Mesothelial cell of epicardium (in vitro differentiated cells): Measurements from ENCODE around the gene MBOAT1. TPM values are rescaled to one million over a fixed set of nuclear protein-coding genes. Genes with fewer than 3 reads are reported as not detected.

Source experiments
- DNase-seq, 2 experiments: peaks; one replicate each; pipeline ENCODE4 v3.0.0; 2021; ENCODE audit warnings: low spot score in 2 of 2; ENCODE audit not compliant: unreplicated experiment in 2 of 2
- H3K27ac Mint-ChIP-seq: 2 replicates; pipeline ENCODE4 v1.8.0; 2021; ENCODE audit warnings: mixed read lengths
- H3K27me3 Mint-ChIP-seq: 2 replicates; pipeline ENCODE4 v1.8.0; 2021; ENCODE audit warnings: low read depth, mixed read lengths
- H3K36me3 Mint-ChIP-seq: 2 replicates; pipeline ENCODE4 v1.8.0; 2021; ENCODE audit warnings: mixed read lengths
- H3K4me1 Mint-ChIP-seq: 2 replicates; pipeline ENCODE4 v1.8.0; 2021; ENCODE audit warnings: mixed read lengths
- H3K4me3 Mint-ChIP-seq: 2 replicates; pipeline ENCODE4 v1.8.0; 2021; ENCODE audit warnings: mild to moderate bottlenecking, moderate library complexity, mixed read lengths
- H3K9me3 Mint-ChIP-seq: 2 replicates; pipeline ENCODE4 v1.8.0; 2021; ENCODE audit warnings: mixed read lengths
- CTCF ChIP-seq: fragments of 200-600 bp; sonication (generic); IDR thresholded peaks from one replicate; pipeline ENCODE4 v1.5.0; 2021; ENCODE audit warnings: antibody characterized with exemption; ENCODE audit not compliant: unreplicated experiment
- total RNA-seq: library from RNA; stranded (reverse); gene quantifications from 3 replicates; pipeline ENCODE4 v1.2.1, GENCODE V29; 2021

The MBOAT1 gene
- total RNA-seq, 1 donor from 2014 or later: 23.5 TPM

- no peak overlapping the region for H3K27ac Mint-ChIP-seq
- no peak overlapping the region for H3K4me3 Mint-ChIP-seq
- no peak for TF ChIP-seq CTCF
- DNase-seq: no peak
- peaks cover 4% of the 10 kb centered on the region for H3K4me1 Mint-ChIP-seq
- no peaks in the 10 kb centered on the region for H3K36me3 Mint-ChIP-seq
- H3K9me3 Mint-ChIP-seq: no peaks in the 10 kb centered on the region
- no peaks in the 10 kb centered on the region for H3K27me3 Mint-ChIP-seq
Observed at GRCh38 chr6:20232188-20232587, 19.9 kb upstream of the MBOAT1 start.

GRCh38 chr6:20230401-20231119 is 18.3 kb upstream of the MBOAT1 start:
- H3K4me3 Mint-ChIP-seq: no peak overlapping the region
- no peak for TF ChIP-seq CTCF

GRCh38 chr6:20229881-20230280 is 17.6 kb upstream of the MBOAT1 start:
- H3K4me3 Mint-ChIP-seq: no peak overlapping the region
- no peaks in the 10 kb centered on the region for H3K4me1 Mint-ChIP-seq
- H3K9me3 Mint-ChIP-seq: no peaks in the 10 kb centered on the region
- TF ChIP-seq CTCF: no peak
- no peaks in the 10 kb centered on the region for H3K27me3 Mint-ChIP-seq
- H3K27ac Mint-ChIP-seq: no peak overlapping the region
- no peak for DNase-seq
- no peaks in the 10 kb centered on the region for H3K36me3 Mint-ChIP-seq

More at GRCh38 chr6:20230401-20231119, 18.3 kb upstream of the MBOAT1 start:
- Mint-ChIP-seq H3K36me3 (no peaks in the 10 kb centered on the region), H3K27ac (no peak overlapping the region), H3K4me1 (no peaks in the 10 kb centered on the region), H3K27me3 (no peaks in the 10 kb centered on the region), H3K9me3 (no peaks in the 10 kb centered on the region)
- no peak for DNase-seq

- Mint-ChIP-seq H3K4me3 (no peak overlapping the region), H3K27ac (no peak overlapping the region), H3K9me3 (no peaks in the 10 kb centered on the region), H3K27me3 (no peaks in the 10 kb centered on the region), H3K4me1 (no peaks in the 10 kb centered on the region), H3K36me3 (no peaks in the 10 kb centered on the region)
- no peak for TF ChIP-seq CTCF
- DNase-seq: no peak
Observed at GRCh38 chr6:20227350-20227749, 15.1 kb upstream of the MBOAT1 start.

DNA sequence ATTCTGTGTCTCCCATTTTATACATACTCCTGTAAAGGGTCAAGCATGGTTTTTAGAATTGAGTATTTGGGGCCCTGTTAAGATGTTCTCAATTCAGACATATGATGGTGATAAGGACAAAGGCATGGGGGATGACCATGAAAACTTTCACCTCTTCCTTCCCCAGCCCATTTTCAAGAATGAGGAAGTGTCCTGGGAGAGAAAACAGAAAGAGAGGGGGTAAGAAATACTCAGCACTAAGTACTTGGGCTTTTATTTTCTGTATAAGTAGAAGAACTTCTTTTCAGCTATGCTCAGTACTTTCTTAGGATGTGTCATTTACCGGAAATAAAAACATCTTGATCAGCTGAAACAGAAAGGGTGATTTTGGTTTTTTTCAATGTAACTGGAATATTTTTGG is 10.9 kb upstream of the MBOAT1 start:
- Mint-ChIP-seq H3K4me3 (no peak overlapping the region), H3K27me3 (peaks cover 1% of the 10 kb centered on the region), H3K9me3 (no peaks in the 10 kb centered on the region), H3K4me1 (peaks cover under 1% of the 10 kb centered on the region), H3K36me3 (no peaks in the 10 kb centered on the region), H3K27ac (no peak overlapping the region)
- no peak for DNase-seq
- TF ChIP-seq CTCF: no peak
